Hepatocyte (in vitro differentiated cells): ENCODE results near the gene ST8SIA5. TPM values are rescaled to one million over a fixed set of nuclear protein-coding genes. Genes with fewer than 3 reads are reported as not detected.

Experiments
- DNase-seq: peaks from one replicate; pipeline ENCODE4 v3.0.0-alpha.2; 2016; ENCODE audit warnings: low spot score
- H2AFZ ChIP-seq: fragments of 200-600 bp; sonication (generic); 2 replicates; pipeline ENCODE4 v1.6.0; 2016; ENCODE audit warnings: antibody characterized with exemption, mild to moderate bottlenecking
- H3K27ac ChIP-seq: fragments of 200-600 bp; sonication (generic); 2 replicates; pipeline ENCODE4 v1.5.1; 2016; ENCODE audit warnings: mild to moderate bottlenecking
- H3K27me3 ChIP-seq: fragments of 200-600 bp; sonication (generic); 2 replicates; pipeline ENCODE4 v1.6.1; 2016
- H3K36me3 ChIP-seq: fragments of 200-600 bp; sonication (generic); replicated peaks from 2 replicates; pipeline ENCODE4 v1.5.1; 2016; ENCODE audit warnings: low read depth; ENCODE audit not compliant: insufficient read depth
- H3K4me1 ChIP-seq: fragments of 200-600 bp; sonication (generic); 2 replicates; pipeline ENCODE4 v1.5.1; 2016; ENCODE audit warnings: mild to moderate bottlenecking, moderate library complexity; ENCODE audit not compliant: insufficient read depth
- H3K4me2 ChIP-seq: fragments of 200-600 bp; sonication (generic); 2 replicates; pipeline ENCODE4 v1.6.0; 2016
- H3K4me3 ChIP-seq: fragments of 200-600 bp; sonication (generic); 2 replicates; pipeline ENCODE4 v1.5.1; 2016; ENCODE audit warnings: mild to moderate bottlenecking
- H3K79me2 ChIP-seq: fragments of 200-600 bp; sonication (generic); 2 replicates; pipeline ENCODE4 v1.6.0; 2017; ENCODE audit warnings: mild to moderate bottlenecking
- H3K9me2 ChIP-seq: fragments of 200-600 bp; sonication (generic); replicated peaks from 2 replicates; pipeline ENCODE4 v1.6.0; 2017; ENCODE audit warnings: mild to moderate bottlenecking; ENCODE audit not compliant: insufficient read depth
- H3K9me3 ChIP-seq: fragments of 200-600 bp; sonication (generic); 2 replicates; pipeline ENCODE4 v1.5.1; 2016; ENCODE audit warnings: low read depth, mild to moderate bottlenecking
- H4K20me1 ChIP-seq: fragments of 200-600 bp; sonication (generic); 2 replicates; pipeline ENCODE4 v1.6.0; 2016; ENCODE audit warnings: mild to moderate bottlenecking; ENCODE audit not compliant: insufficient read depth, poor library complexity, severe bottlenecking
- CTCF ChIP-seq: fragments of 200-600 bp; sonication (generic); IDR thresholded peaks from 2 replicates; pipeline ENCODE4 v1.5.1; 2016; ENCODE audit warnings: antibody characterized with exemption, mild to moderate bottlenecking; ENCODE audit not compliant: poor library complexity
- EZH2 ChIP-seq: fragments of 200-600 bp; sonication (generic); IDR thresholded peaks from 2 replicates; pipeline ENCODE4 v1.6.1; 2016; ENCODE audit warnings: antibody characterized with exemption, mild to moderate bottlenecking, borderline replicate concordance
- EZH2phosphoT487 ChIP-seq: fragments of 200-600 bp; sonication (generic); IDR thresholded peaks from one replicate; pipeline ENCODE4 v1.6.1; 2018; ENCODE audit warnings: antibody characterized with exemption, mild to moderate bottlenecking, low read depth, moderate library complexity; ENCODE audit not compliant: unreplicated experiment, severe bottlenecking
- WGBS: methylation state at CpG from one replicate; pipeline ENCODE4 v1.1.6; 2016; ENCODE audit warnings: low lambda C conversion rate; ENCODE audit errors: missing lambda C conversion rate; 5-methylcytosine and 5-hydroxymethylcytosine counted together
- polyA plus RNA-seq: library from polyadenylated mRNA; unstranded; fragments of >200 nt; fragmentation: Nextera tagmentation; extraction: Ambion mirVana; gene quantifications from 2 replicates; pipeline ENCODE4 v1.2.1, GENCODE V29; 2016
- total RNA-seq: library from RNA; depleted of rRNA; stranded (reverse); fragments of >200 nt; gene quantifications from 2 replicates; pipeline ENCODE4 v1.2.3, GENCODE V29; 2014

ST8SIA5 gene
- total and polyA plus RNA-seq, 2 experiments from 2014 or later: 0.76 TPM; not detected in 1

- Histone ChIP-seq H3K36me3 (no peaks in the 10 kb centered on the region), H4K20me1 (no peaks in the 10 kb centered on the region), H3K4me2 (no peak overlapping the region), H3K79me2 (no peaks in the 10 kb centered on the region), H2AFZ (no peak overlapping the region), H3K27me3 (peaks cover 68% of the 10 kb centered on the region), H3K4me1 (peaks cover 9% of the 10 kb centered on the region), H3K9me2 (no peaks in the 10 kb centered on the region), H3K4me3 (no peak overlapping the region), H3K9me3 (no peaks in the 10 kb centered on the region), H3K27ac (no peak overlapping the region)
- TF ChIP-seq EZH2phosphoT487: no peak
- no peak for TF ChIP-seq EZH2
- TF ChIP-seq CTCF: no peak
- WGBS: 76% methylated on average over 3 of the region's 3 CpGs
- no peak for DNase-seq
Measured at GRCh38 chr18:46754188-46754587, 2.7 kb downstream of the ST8SIA5 start.

- Histone ChIP-seq H3K9me3 (no peaks in the 10 kb centered on the region), H3K4me3 (no peak overlapping the region), H3K27ac (no peak overlapping the region), H4K20me1 (no peaks in the 10 kb centered on the region), H3K4me1 (no peaks in the 10 kb centered on the region), H3K79me2 (no peaks in the 10 kb centered on the region), H3K9me2 (no peaks in the 10 kb centered on the region), H3K36me3 (no peaks in the 10 kb centered on the region), H2AFZ (no peak overlapping the region), H3K27me3 (peaks cover 48% of the 10 kb centered on the region), H3K4me2 (no peak overlapping the region)
- no peak for DNase-seq
- 87% methylated on average over 8 of the region's 8 CpGs for WGBS
- no peak for TF ChIP-seq EZH2
- TF ChIP-seq CTCF: no peak
- TF ChIP-seq EZH2phosphoT487: no peak
Measured at GRCh38 chr18:46751882-46752281, 5.0 kb downstream of the ST8SIA5 start.

- no peak for DNase-seq
- no peak overlapping the region for H3K4me3 ChIP-seq
- no peak overlapping the region for H3K27ac ChIP-seq
- H3K36me3 ChIP-seq: no peaks in the 10 kb centered on the region
- no peak overlapping the region for H2AFZ ChIP-seq
- TF ChIP-seq EZH2: no peak
- TF ChIP-seq EZH2phosphoT487: no peak
- no peak for TF ChIP-seq CTCF
- 86% methylated on average over 6 of the region's 6 CpGs for WGBS
- no peaks in the 10 kb centered on the region for H3K4me1 ChIP-seq
- peaks cover 35% of the 10 kb centered on the region for H3K27me3 ChIP-seq
- no peaks in the 10 kb centered on the region for H3K79me2 ChIP-seq
- H3K9me3 ChIP-seq: no peaks in the 10 kb centered on the region
- H4K20me1 ChIP-seq: no peaks in the 10 kb centered on the region
- H3K4me2 ChIP-seq: no peak overlapping the region
- no peaks in the 10 kb centered on the region for H3K9me2 ChIP-seq
Measured at GRCh38 chr18:46750626-46751025, 6.2 kb downstream of the ST8SIA5 start.

GRCh38 chr18:46748466-46748865 lies 8.4 kb downstream of the ST8SIA5 start:
- Histone ChIP-seq H3K4me2 (no peak overlapping the region), H3K4me3 (no peak overlapping the region), H3K36me3 (no peaks in the 10 kb centered on the region), H3K79me2 (no peaks in the 10 kb centered on the region), H4K20me1 (no peaks in the 10 kb centered on the region), H3K27ac (no peak overlapping the region), H3K9me3 (no peaks in the 10 kb centered on the region), H2AFZ (no peak overlapping the region), H3K27me3 (peaks cover 14% of the 10 kb centered on the region), H3K4me1 (no peaks in the 10 kb centered on the region), H3K9me2 (no peaks in the 10 kb centered on the region)
- 76% methylated on average over 2 of the region's 2 CpGs for WGBS
- DNase-seq: no peak
- no peak for TF ChIP-seq EZH2
- TF ChIP-seq EZH2phosphoT487: no peak
- TF ChIP-seq CTCF: no peak
